HG03060 (cell line): ENCODE results near the gene CNPY2.
A peak's percentile ranks its signal among the peaks of the same experiment; 100 is the strongest.
"Not testable (repeated sequence)": the region's sequence is repeated elsewhere in the genome, so short reads cannot be mapped to it uniquely, and the experiment has no call there.

Source experiments
- ATAC-seq: cut with Tn5 transposase; IDR thresholded peaks from one replicate; pipeline ENCODE4 v1.9.1; 2021; ENCODE audit warnings: low read depth, moderate number of reproducible peaks; ENCODE audit not compliant: unreplicated experiment

The CNPY2 gene

DNA sequence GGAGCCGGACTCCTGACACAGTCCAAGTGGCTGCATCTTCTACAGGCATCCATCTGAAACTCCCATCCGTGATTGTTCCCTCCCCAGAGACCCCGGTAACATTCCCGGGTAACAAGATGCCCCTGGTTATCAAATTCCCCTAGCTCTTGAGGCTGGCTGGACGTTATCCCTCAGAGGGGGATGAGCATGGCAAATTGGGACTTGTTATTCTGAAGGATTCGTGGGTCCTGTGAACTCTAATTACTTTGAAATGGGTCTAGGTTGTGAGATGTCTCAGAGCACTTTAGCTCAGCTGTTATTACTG lies 18.7 kb upstream of the CNPY2 start:
- no peak for ATAC-seq

DNA sequence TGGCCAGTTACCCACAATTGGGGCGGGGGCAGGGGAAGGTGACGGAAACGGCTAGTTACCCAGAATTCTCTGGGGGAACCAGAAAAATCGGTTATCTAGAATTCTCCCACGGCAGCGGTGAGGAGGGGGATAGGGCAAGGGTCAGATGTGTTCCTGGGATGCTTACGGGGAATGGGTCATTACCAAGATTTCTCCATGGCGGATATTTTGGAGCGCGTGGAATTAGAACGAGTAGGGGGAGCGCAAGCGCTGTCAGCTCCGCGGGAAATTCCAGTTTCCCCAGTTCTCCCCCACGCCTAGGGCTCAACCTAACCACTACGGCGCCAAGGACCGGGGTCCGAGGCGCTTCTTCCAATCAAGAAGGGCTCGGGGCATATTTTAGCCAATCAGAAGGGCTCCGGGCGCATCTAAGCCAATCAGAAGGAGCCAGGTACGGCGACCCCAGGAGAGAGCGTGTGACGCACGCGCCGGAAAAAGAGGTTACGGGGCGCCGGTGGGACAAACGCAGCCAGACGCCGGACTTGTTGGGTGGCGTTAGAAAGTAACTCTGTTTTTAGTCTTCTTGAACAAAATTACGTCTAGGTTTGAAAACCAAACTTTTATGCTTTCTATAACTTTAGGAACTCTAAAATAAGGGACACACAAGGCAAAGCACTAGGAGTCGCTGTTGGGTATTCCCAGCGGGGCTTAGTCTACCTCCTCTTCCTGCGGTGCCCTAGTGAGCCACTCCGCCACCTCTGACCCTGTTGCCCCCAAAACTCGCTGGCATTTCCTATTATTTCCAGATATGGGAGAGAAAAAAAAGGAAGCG lies 18.1 kb upstream of the CNPY2 start, which contains the start of gene PAN2:
Gene PAN2 (minus strand): TSS at position 322 of the 811 bp plus-strand sequence. CDS start 906 bp downstream, outside the sequence.
- ATAC-seq: peak; percentile 80

DNA sequence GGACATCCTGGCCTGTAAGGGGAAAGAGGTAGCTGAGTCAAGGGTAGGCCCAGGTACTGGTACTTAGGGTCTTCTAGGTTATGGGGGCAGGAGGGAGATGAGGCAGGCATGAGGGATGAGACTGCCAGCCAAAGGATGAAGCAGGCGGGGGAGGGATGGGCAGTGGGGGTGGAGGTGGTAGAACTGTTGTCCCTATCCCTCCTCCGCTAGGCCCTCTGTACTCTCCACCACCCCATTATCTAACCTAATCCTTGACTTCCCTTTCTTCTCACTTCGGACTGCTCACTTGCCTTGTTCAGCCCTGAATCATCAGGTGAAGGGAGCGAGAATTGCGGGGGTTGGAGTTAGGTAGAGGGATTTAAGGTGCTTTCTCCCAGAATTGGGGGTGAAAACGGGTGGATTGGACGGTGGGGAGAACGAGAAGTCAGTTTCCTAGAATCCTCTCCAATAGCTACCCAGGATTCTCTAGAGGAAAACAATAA lies 17.4 kb upstream of the CNPY2 start:
- no peak for ATAC-seq

DNA sequence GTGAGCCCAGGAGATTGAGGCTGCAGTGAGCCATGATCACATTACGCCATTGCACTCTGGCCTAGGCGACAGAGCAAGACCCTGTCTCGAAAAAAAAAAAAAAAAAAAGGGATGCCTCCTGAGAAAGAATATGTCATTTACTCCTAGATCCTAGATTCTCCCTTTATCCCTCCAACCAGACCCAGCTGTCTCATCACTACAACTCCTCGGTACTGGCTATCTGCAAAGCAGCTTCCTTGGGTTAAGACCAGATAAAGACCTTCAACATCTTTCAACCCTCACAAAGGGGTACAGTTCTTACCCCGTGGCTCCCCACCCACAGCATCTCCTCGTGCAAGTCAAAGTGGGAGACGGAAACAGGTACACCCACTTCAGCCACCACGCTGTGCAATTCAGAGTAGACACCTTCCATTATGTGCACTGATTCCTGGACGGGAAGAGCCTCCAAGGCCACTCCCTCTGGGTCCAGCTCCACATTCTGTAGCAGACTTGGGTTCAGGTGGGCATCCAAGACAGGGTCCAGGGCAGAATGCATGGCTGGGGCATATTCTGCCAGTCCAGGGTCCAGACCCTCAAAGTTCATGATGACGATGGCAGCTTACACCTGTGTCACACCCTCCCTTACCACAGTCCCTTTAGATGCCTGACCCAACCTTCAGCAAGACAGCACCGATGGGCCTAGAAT lies 16.9 kb upstream of the CNPY2 start:
- ATAC-seq: no peak

DNA sequence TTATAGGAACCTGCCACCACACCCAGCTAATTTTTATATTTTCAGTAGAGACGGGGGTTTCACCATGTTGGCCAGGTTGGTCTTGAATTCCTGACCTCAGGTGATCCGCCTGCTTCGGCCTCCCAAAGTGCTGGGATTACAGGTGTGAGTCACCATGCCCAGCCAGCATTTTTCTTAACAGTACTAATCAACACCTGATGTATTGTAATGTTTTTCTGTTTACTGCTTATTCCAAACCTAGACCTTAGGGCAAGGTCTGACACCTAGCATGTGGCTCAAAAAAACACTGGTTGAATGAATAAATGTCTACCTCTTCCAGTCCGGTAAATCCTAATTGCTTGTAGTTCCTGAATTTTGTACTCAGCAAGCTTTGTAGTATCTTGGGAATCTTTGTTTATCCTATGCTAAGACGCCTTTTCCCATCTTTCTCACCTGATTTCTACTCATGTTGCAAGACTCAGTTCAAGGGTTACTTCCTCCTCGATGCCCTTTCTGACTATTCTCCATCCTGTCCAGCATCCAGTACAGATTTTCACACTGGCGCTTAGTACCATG lies 15.2 kb upstream of the CNPY2 start:
- ATAC-seq: no peak

DNA sequence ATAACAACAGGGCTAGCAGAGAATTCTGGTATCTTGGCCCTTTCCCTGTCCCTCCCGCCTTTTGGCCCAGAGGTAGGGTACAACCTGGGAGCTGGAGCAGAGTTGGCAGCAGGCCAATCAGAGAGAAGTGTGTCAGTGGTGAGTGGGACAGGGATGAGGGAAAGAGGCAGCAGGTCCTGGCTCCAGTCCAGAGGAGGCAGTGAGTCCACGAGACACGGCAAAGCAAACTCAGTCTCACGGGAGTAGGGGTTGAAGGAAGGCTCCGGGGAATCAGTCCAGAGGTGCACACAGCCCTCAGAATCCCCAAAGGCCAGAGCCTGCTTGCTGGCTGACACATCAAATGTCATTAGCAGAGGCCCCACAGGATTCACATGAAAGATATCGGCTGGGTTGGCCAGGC lies 10.7 kb upstream of the CNPY2 start:
- no peak for ATAC-seq

DNA sequence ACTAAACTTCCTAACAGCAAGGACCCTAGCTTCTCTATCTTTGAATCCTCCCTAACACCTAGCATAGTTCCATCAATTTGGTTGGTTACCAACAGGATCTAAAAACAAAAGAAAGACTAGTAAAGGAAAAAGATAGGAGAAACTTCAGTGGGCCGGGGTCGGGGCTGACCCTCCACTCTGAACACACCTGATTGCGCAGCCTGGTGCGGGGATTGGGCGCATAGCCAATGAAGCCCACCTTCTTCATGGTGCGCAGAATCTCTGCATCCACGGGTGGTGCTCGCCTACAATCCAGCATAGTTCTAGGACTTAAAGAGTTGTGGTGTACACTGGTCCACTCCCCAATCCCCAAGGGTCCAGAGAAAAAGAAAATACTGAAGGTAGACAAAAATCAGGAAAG lies 10.3 kb upstream of the CNPY2 start:
- ATAC-seq: no peak

DNA sequence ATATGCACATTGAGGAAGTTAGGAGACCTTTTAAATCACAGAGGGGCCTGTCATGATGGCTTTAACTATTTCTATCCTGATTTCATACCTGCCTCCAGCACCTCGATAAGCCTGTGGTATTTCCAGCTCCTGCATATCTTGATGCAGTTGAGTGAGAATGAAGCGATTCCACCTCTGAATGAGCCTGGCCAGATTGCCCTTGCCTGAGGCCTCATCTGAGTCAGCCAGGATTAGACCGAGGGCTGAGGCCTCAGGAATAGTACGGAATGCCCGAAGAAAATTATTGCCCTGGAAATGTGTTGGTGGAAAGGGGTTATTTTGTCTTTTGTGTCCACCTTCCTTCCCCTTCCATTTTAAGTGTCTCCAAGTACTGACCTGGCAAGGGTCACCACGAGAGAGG lies 8.4 kb upstream of the CNPY2 start:
- ATAC-seq: no peak

DNA sequence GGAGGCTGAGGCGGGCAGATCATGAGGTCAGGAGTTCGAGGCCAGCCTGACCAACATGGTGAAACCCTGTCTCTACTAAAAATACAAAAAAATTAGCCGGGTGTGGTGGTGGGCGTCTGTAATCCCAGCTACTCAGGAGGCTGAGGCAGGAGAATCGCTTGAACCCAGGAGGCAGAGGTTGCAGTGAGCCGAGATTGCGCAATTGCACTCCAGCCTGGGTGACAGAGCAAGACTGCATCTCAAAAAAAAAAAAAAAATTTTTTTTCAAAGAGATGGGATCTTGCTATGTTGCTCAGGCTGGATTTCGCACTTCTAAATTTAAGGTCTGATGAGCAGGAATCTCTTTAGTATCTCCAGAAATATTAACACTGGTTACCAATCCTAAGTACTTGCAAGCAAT lies 5.8 kb upstream of the CNPY2 start:
- ATAC-seq: not testable (repeated sequence)

DNA sequence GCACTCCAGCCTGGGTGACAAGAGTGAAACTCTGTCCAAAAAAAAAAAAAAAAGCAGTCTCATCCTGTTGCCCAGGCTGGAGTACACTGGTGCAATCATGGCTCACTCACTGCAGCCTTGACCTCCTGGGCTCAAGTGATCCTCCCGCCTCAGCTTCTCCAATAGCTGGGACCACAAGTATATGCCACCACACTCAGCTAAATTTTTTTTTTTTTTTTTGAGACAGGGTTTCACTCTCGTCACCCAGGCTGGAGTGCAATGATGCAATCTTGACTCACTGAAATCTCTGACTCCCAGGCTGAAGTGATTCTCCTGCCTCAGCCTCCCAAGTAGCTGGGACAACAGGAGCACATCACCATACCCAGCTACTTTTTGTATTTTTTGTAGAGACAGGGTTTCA lies 5.2 kb upstream of the CNPY2 start:
- ATAC-seq: no peak

DNA sequence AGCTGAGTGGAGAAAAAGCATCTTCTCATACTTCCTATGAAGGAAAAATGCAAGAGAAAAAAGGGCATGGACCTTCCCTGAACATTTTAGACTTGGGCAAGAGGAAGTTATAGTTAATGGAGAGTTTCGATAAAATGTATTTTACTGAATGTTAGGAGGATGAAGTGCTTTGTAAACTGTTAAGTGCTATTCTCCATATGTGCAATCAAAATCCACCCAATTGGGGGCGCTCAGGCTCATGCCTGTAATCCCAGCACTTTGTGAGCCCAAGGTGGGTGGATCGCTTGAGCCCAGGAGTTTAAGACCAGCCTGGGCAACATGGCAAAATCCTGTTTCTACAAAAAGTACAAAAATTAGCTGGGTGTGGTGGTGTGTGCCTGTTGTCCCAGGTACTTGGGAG lies 1.9 kb upstream of the CNPY2 start:
- no peak for ATAC-seq

DNA sequence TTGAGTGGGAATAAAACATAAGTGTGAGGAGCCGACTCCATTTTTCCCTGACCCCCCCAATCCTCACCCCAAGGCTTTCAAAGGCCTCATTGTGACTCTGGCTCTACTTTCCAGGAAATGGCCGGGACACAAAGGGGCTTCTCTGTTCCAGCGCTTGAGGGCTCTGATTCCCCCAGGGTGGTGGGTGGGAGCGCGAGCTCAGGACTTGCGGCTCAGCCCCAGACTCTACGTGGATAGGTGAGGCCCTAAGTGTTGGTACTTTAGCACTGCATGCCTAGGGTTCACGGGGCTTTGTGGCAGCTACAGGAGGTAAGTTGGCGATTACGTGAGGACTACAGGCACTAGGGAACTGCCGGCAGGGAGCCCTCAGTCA lies 553 bp downstream of the CNPY2 start:
- no peak for ATAC-seq

DNA sequence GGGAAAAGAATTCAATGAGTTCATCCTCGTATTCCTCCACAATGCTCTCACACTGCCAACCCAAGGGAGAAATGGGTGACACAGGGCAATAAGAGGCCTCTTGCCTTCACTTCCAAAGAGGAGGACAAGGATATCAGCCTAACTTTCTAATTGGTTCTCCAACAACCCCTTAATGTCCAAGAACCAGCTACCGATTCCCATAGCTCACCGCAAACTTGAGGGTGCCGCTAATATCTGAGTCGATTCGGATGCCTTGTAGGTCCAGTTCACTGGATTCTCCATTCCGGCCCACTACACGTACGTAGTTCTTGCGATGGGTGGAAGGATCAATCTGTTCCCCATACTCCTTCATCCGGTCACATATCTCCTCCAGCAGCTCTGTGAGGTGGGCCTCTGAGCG lies 4.8 kb downstream of the CNPY2 start:
- ATAC-seq: no peak

DNA sequence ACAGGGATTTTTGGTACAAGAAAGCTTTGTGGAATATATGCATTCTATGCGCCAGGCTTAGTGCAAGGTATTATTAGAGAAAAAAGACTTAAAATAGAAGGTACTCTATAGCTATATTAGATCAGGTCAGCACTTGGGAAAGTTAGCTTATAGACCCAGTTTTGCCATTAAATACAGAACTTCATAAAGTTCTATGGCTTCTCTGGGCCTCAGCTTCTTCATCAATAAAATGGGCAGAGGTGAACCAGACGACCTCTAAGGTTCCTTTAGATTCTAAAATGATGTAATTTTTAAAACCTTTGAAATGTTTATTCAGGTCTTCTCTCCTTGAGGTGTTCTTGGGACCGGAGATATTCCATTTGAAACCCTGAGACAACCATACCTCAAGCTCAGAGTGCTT lies 7.1 kb downstream of the CNPY2 start:
- ATAC-seq: no peak

DNA sequence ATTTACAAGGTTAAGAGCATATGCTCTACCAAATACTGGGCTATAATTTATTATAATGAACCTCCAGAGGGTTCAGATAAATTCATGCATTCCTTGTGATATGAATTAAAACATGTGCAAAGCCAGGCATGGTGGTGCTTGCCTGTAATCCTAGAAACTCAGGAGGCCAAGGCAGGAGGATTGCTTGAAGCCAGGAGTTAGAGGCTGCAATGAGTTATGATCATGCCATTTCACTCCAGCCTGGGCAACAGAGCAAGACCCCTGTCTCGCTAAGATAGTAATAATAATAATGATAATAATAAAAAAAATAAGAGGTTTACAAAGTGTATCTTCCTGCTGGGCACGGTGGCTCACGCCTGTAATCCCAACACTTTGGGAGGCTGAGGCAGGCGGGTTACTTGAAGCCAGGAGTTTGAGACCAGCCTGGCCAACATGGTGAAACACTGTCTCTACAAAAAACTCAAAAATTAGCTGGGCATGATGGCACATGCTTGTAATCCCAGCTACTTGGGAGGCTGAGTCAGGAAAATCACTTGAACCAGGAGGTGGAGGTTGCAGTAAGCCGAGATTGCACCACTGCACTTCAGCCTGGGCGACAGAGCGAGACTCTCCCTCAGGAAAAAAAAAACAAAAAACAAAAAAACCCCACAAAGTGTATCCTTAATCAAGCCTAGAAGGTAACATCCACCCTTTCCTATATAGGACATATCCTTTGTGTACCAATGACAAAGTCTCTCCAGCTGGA lies 8.4 kb downstream of the CNPY2 start:
- ATAC-seq: no peak

DNA sequence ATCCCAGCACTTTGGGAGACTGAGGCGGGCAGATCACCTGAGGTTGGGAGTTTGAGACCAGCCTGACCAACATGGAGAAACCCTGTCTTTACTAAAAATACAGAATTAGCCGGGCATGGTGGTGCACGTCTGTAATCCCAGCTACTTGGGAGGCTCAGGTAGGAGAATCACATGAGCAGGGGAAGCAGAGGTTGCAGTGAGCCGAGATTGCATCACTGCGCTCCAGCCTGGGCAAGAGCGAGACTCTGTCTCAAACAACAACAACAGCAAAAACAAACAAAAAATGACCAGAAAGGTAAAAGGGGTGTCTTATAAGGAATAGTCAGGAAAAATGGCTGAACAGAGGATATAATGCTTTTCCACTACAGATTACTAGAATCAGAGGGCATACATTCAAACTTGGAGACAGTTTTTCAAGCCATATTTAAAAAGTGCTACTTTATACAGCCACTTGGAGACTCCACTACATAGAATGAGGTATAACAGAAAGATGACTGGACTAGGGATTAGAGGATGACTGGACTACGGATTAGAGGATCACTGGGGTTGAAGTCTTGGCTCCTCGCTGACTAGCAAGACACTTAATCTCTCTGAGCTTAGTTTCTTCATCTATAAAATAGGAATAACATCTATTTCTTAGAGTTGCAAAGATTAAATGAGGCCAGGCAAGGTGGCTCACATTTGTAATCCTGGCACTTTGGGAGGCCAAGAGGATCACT lies 10.8 kb downstream of the CNPY2 start:
- ATAC-seq: no peak

DNA sequence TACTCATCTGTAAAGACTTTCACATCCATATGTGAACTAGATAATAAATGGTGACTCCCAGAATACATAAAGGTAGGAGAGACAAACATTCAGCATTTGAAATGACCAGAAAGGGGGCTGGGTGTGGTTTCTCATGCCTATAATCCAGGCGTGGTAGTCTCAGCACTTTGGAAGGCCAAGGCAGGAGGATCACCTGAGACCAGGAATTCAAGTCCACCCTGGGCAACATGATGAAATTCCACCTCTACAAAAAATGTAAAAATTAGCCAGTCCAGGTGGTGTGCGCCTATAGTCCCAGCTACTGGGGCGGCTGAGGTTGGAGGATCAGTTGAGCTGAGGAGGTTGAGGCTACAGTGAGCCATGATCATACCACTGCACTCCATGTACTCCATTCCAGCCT lies 11.5 kb downstream of the CNPY2 start:
- no peak for ATAC-seq

DNA sequence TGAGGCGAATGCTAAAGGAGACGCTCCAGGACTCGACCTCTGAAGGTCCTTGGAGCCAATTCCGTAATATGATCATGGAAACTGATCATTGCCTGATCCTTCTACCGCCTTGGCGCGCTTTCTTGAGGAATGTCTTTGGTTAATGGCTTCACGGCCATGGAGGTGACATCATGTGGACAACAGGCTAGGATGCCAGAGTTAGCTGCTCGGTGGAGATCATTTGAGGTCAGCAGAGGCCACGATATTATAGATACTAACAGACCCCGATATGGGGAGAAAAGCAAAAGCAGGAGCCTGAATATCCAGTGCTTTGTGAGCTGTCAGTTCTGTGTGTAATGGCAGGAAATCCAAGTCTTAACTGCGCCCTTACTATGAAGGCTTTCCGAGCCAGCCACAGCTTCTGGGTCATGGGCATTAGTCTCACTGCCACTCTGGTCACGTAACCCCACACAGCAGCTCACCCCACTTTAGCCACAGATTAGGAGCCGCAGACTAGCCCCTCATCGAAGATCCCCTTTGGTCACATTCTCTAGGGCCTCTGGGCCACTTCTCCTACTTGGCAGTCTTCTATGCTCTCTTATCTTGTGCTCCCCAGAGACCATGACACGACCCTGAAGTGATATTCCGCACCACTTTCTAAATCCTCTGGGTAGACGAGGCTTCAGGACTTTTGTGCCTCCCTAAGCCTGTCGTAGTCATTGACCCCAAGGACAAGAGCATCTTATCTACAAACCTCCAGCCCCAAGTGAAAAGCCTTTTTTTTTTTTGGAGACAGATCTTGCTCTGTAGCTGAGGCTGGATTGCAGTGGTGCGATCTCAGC lies 14.9 kb downstream of the CNPY2 start:
- ATAC-seq: no peak

DNA sequence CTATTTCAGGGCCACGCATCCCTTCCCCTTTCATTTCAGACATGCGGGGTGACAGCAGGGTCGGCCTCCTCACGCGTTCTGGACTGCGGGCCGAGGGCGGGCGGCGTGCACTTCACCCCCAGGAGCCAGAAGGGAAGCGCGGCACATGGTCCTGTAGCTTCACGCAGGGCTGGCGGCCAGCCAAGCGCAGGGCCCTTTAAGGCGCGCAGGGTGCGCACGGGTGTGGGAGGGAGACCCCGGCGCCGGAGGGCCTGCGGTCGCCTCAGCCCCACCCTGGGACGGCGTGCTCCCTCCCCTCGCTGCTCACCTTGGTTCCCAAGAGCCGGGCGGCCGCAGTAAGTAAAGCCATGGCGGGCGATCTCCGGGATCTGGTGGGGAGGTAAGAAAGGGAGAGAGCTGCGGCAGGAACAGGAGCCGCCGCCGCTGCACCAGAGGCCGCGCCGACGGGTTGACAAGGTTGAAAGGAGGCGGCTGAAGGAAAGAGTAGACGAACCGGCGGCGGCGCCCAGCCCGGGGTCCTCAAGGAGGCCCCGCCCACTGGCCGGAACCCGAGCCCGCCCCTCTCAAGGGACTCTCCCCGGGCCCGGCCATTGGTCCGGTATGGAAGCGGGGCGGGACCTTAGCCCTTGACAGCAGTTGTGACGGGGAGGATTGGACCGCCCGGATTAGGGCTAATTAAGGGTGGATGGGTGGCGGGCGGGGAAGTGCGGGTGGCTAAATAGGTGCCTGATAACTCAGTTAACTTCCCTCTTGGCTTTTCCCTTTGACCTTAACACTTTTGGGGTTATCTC lies 15.7 kb downstream of the CNPY2 start, which contains the start of gene CS:
Gene CS (minus strand): TSS at position 478 of the 791 bp plus-strand sequence. CDS start 129 bp downstream, at position 349.
- peak; percentile 81 for ATAC-seq
